CD4-positive, alpha-beta T cell treated with Interleukin-6 at 100 ng/mL for 8 hours (primary cell): Measurements from ENCODE around the gene SRSF9.
A peak's percentile ranks its signal among the peaks of the same experiment; 100 is the strongest.
"Not testable (repeated sequence)": the region's sequence is repeated elsewhere in the genome, so short reads cannot be mapped to it uniquely, and the experiment has no call there.

Experiments
- DNase-seq: peaks from one replicate; pipeline ENCODE4 v3.0.0-alpha.2; 2020; ENCODE audit warnings: mixed read lengths, low spot score

The SRSF9 gene

DNA sequence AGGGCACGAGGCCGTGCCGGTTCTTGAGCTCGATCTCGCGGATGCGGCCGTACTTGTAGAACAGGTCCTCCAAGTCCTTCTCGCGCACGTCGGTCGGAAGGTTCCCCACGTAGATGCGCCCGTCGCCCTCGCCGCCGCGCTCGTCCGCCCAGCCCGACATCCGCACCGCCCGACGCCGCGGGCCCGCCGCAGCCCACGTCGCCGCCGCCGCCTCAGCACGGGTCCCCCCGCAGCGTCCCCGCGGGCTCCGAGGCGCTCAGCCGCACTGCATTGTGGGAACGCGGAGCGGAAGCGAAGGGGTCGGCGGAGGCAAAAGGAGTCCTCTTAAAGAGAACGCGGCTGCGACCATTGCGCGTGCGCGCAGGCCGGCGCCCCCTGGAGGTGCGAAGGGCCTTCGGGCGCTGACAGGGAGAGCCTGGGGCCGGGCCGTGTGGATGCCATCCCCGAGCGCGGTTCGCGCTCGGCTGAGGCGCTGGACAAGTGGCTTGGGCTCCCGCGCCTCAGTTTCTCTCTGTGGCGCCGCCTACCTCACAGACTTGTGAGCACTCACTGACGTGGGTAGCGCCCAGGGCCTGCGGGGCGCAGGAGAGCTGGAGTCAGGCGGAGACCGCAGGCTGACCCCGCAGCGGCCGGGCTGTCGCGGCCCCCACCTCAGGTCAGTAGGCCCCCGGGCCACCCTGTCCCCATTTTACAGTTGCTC is at the start of gene SRSF9:
Gene SRSF9, minus strand, starts transcription at position 299 of the 700 bp plus-strand sequence. Its CDS starts 139 bp downstream, at position 160.
- DNase-seq, result peak; percentile 97

GRCh38 chr12:120519324-120519723 is 49.8 kb upstream of the SRSF9 start:
- DNase-seq, result not testable (repeated sequence)

DNA sequence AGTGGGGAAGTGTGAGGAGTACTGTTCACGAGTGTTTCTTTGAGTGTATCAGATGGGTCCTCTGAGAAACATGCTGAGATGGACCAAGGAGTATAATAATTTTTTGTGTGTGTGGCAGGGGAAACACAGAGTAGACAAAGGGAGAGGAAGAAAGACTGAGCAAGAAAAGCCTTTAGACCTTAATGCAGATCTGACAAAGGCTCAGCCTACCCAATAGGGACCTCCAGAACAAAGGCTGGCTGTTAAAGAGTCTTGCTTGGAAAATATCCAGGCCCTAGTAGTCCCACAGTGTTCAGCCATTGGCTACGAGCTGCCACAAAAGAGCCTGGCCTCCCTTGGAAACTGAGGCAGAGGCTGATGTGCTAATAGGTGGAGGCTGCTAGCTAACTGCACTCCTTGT is 45.9 kb upstream of the SRSF9 start:
- no peak for DNase-seq

GRCh38 chr12:120514002-120514401 is 44.5 kb upstream of the SRSF9 start:
- no peak for DNase-seq

DNA sequence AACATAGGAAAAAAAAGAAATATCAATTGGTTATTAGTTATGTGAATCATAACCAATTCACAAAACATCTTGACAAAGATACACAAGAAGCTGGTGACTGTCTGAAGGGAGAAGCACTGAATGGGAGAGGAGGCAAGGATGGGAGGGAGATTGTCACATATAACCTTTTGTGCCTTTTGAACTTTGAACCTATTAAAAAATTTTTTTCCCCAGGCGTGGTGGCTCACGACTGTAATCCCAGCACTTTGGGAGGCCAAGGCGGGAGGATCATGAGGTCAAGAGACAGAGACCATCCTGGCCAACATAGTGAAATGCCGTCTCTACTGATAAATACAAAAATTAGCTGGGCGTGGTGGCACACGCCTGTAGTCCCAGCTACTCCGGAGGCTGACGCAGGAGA is 39.0 kb upstream of the SRSF9 start:
- no peak for DNase-seq

- DNase-seq, result no peak
Observed at GRCh38 chr12:120504587-120504986, 35.0 kb upstream of the SRSF9 start.

DNA sequence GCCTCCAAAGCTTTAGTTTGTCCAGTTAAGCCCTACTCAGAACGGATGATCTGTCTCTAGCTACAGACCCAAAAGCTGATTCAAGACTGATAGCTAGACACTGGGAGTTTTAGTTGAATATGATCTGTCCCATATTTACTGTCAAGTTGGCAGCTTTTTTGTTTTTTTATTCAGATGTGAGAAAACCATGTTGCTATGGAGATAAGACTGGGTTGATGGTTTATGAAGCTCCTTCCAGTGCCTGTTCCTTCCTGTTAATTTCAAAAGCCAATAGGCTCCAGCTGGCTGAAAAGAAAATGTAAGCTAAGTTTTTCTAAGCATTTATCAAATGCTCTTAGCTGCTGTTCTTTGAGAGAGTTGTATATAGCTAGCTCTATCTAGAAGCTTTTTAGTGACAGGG is 31.0 kb upstream of the SRSF9 start:
- no peak for DNase-seq

DNA sequence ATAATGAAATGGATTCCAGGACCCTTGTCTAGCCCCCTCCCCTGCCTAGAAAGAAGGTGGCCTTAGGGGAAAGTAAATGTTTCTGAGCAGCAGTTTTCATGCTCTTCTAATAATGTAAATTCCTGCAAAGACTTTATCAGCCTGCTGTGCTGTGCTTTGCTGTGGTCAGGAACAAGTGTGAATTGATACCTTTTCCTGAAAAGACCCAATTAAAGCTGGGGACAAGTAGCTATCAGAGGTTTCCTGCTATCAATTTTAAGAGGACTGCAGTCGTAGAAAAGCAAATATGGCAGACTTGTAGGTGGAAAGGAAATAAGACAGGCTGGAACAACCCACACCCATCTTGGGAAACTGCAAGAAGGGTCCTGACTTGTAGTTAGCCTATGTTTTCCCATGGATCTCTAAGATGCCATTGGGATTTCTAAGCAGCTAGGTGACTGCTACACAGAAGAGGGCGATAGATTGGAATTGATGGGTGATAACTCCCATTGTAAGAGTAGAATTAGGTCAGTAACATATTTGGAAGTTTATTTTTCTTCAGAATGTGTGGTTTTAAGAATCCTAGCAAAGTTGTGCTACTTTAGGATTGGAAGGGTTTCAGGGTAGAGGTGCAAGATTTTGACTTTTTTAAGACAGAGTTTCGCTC is 29.4 kb upstream of the SRSF9 start:
- no peak for DNase-seq

- no peak for DNase-seq
Observed at GRCh38 chr12:120497524-120498150, 28.1 kb upstream of the SRSF9 start.

DNA sequence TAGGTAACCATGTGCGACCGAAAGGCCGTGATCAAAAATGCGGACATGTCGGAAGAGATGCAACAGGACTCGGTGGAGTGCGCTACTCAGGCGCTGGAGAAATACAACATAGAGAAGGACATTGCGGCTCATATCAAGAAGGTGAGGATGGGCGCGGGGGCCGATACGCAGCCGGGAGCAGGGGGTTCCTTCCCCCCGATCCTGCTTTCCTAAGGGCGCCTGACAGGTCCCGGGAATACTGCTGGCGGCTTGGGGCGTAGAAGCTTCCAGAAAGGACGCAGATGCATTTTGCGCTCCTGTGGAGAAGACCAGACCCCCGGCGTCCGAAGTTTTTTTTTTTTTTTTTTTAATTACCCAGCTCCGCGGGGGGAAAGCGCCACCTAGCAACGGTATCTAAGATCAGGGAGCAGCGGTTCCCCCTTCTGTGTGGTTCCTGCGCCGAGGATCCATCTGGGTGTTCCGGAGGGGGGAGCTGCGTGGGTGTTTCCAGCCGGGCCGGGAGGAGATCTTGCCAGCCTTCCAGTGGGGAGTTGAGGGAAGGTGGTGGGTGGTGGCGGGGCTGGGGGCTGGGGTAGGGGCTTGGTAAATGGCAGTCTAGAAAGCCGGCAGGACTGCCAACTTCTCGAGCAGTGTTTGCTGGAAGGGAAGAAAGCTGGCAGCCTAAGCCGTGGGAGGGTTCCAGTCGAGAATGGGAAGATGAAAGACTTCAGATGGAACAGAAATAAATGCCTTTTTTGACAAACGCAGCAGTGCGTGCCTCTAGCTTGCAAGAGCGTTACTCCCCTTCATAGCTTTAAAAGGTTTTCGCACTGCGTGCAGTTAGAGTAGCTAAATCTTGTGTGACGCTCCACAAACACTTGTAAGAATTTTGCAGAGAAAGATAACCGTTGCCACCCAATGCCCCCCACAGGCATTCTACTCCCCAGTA is 27.1 kb upstream of the SRSF9 start:
- peak; percentile 47 for DNase-seq

GRCh38 chr12:120495731-120496412 is 26.3 kb upstream of the SRSF9 start, which contains the start of gene DYNLL1:
Gene DYNLL1, plus strand, starts transcription at chr12:120496113. Its CDS starts 309 bp downstream, at chr12:120496422.
- DNase-seq, result peak; percentile 95

DNA sequence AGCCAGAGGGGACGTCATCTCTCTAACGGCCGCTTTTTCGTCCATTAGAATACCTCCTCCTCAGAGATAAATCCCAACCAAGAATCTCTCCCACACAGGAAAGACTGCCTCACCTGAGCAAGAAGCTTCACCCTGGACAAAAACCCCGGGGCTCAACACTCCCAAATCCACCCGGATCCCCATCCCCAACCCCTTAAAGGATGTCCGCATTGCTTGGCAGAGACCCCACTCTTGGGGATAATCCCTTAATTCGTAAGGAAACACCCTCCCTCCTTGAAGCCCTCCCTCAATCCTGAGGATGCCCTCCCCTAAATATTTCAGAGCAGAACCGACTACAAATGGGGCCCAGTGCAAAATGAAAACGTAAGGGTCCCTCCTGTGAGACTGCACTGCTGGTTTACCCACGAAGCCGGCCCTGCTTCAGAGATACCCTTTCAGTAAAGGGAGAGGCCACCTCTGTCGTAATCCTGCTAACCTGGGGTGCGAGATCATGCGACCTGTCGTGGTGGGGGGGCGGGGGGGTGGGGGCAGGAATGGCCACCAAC is 25.7 kb upstream of the SRSF9 start:
- no peak for DNase-seq

DNA sequence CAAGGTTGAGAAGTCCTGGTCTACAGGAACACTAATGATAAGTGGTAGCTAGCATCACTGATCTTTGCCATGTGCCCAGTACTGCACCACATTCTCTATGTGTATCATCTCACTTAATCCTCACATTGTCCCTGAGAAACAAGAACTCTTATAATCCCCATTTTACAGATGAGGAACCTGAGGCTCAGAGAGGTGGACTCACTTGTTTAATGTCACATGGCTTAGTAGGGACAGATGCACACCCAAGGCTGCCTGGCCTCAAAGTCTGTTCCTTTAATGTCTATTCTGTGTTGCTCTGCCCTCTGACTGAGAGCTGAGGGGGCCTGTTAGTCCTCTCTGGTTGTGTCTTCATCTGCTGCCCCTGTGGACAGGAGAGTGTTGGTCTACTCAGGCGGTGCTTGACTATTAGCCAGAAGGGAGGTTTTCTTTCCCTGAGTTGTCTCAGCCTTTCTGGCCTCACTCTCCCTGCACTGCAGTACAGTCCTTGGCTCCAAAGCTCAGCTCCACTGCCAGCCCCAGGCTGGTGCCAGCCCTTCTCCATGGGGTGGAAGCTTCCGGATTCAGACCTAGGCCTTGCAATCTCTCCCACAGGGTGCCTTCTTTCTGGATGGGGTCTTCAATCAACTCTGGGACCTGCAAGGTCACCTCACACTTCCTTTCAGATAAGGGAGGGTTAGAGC is 21.4 kb upstream of the SRSF9 start:
- DNase-seq, result no peak

- no peak for DNase-seq
Observed at GRCh38 chr12:120490325-120490724, 20.8 kb upstream of the SRSF9 start.

- DNase-seq, result no peak
Observed at GRCh38 chr12:120489018-120489417, 19.5 kb upstream of the SRSF9 start.

- no peak for DNase-seq
Observed at GRCh38 chr12:120488057-120488640, 18.6 kb upstream of the SRSF9 start.

GRCh38 chr12:120487552-120487951 is 18.0 kb upstream of the SRSF9 start:
- not testable (repeated sequence) for DNase-seq

GRCh38 chr12:120485961-120486881 is 16.7 kb upstream of the SRSF9 start:
- DNase-seq, result no peak

- no peak for DNase-seq
Observed at GRCh38 chr12:120483621-120484020, 14.1 kb upstream of the SRSF9 start.
